Sigmoid colon (tissue), 4 donors: ENCODE measurements around the gene IL20RA.

Experiments used
- CTCF ChIP-seq, 4 experiments: fragments of 450-650 bp in 3 of 4; fragments of 200-600 bp in 1 of 4; IDR thresholded peaks; one replicate each; pipeline ENCODE4 v1.5.1; 2016 to 2019; ENCODE audit warnings: antibody characterized with exemption in 4 of 4, mild to moderate bottlenecking in 3 of 4, moderate library complexity in 2 of 4
- EP300 ChIP-seq, 4 donors: sonication (generic); formaldehyde crosslinking; IDR thresholded peaks; one replicate each; pipeline ENCODE4 v1.6.1; 2017; ENCODE audit warnings: antibody characterized with exemption in 4 of 4
- POLR2A ChIP-seq, 2 donors: fragments of 450-650 bp; IDR thresholded peaks; one replicate each; pipeline ENCODE4 v1.6.1; 2016; ENCODE audit warnings: antibody characterized with exemption in 2 of 2, mild to moderate bottlenecking in 2 of 2, moderate library complexity in 2 of 2
- POLR2AphosphoS5 ChIP-seq, 4 donors: sonication (generic); formaldehyde crosslinking; IDR thresholded peaks; one replicate each; pipeline ENCODE4 v1.6.1; 2017; ENCODE audit warnings: antibody characterized with exemption in 4 of 4

GRCh38 chr6:137045222-137045789, 541 bp upstream of the IL20RA start:
- TF ChIP-seq POLR2A (IDR thresholded peaks at IDR 0.05) (no peak), CTCF (IDR thresholded peaks at IDR 0.05) (no peak), POLR2AphosphoS5 (IDR thresholded peaks at IDR 0.05) (no peak), EP300 (IDR thresholded peaks at IDR 0.05) (no peak)
